Fibroblast of lung (primary cell): ENCODE measurements around the gene NDFIP2. TPM values are rescaled to one million over a fixed set of nuclear protein-coding genes. Genes with fewer than 3 reads are reported as not detected.

Experiments used
- DNase-seq, 2 donors: peaks; one replicate each; pipeline versions ENCODE4 v3.0.0 to v3.0.0-alpha.2; 2010; ENCODE audit warnings: low read depth in 2 of 2
- H2AFZ ChIP-seq: 2 replicates; pipeline ENCODE4 v1.5.1; 2012; ENCODE audit warnings: low read length, control low read depth, inconsistent platforms
- H3K27ac ChIP-seq: 2 replicates; pipeline ENCODE4 v1.5.1; 2011; ENCODE audit warnings: low read length, control low read depth; ENCODE audit not compliant: insufficient read depth
- H3K27me3 ChIP-seq: 2 replicates; pipeline ENCODE4 v1.5.1; 2011; ENCODE audit warnings: mild to moderate bottlenecking, low read length; ENCODE audit not compliant: control insufficient read depth, insufficient read depth
- H3K36me3 ChIP-seq: 2 replicates; pipeline ENCODE4 v1.5.1; 2011; ENCODE audit warnings: low read length; ENCODE audit not compliant: control insufficient read depth, insufficient read depth
- H3K4me1 ChIP-seq: 2 replicates; pipeline ENCODE4 v1.5.1; 2011; ENCODE audit warnings: low read length; ENCODE audit not compliant: control insufficient read depth, insufficient read depth; ENCODE audit errors: extremely low read depth
- H3K4me2 ChIP-seq: 2 replicates; pipeline ENCODE4 v1.5.1; 2011; ENCODE audit warnings: low read length, control low read depth; ENCODE audit not compliant: insufficient read depth; ENCODE audit errors: extremely low read depth
- H3K4me3 ChIP-seq, 4 experiments: fragments of 200-600 bp in 1 of 4; sonication (generic) in 1 of 4; replicated peaks in 1 of 4; 2 replicates each; pipeline ENCODE4 v1.5.1; 2011 to 2016; ENCODE audit warnings: low read length in 4 of 4, low read depth in 3 of 4, mild to moderate bottlenecking in 3 of 4, control low read depth in 2 of 4, inconsistent platforms in 1 of 4, mixed read lengths in 1 of 4; ENCODE audit not compliant: insufficient read depth in 1 of 4; ENCODE audit errors: control extremely low read depth in 1 of 4
- H3K79me2 ChIP-seq: 2 replicates; pipeline ENCODE4 v1.5.1; 2012; ENCODE audit warnings: mild to moderate bottlenecking, low read length, inconsistent platforms; ENCODE audit not compliant: control insufficient read depth, insufficient read depth
- H3K9ac ChIP-seq: 2 replicates; pipeline ENCODE4 v1.5.1; 2011; ENCODE audit warnings: mild to moderate bottlenecking, low read length, control low read depth; ENCODE audit not compliant: insufficient read depth
- H3K9me3 ChIP-seq: 2 replicates; pipeline ENCODE4 v1.5.1; 2012; ENCODE audit warnings: low read depth, low read length; ENCODE audit not compliant: control insufficient read depth, insufficient read depth
- H4K20me1 ChIP-seq: 2 replicates; pipeline ENCODE4 v1.5.1; 2011; ENCODE audit warnings: low read length; ENCODE audit not compliant: control insufficient read depth, insufficient read depth; ENCODE audit errors: extremely low read depth
- CTCF ChIP-seq, 2 donors: IDR thresholded peaks in 1 of 2; conservative IDR thresholded peaks in 1 of 2; 1 replicate in 1 of 2; 2 replicates in 1 of 2; pipeline ENCODE4 v1.5.1; 2011 to 2012; ENCODE audit warnings: low read length in 2 of 2, control low read depth in 1 of 2, inconsistent platforms in 1 of 2, low read depth in 1 of 2, mild to moderate bottlenecking in 1 of 2
- EZH2 ChIP-seq: IDR thresholded peaks from 2 replicates; pipeline ENCODE4 v1.5.1; 2012; ENCODE audit warnings: low read length, control low read depth, mild to moderate bottlenecking; ENCODE audit errors: missing control alignments
- polyA plus RNA-seq, 2 donors: library from polyadenylated mRNA; depleted of rRNA in 1 of 2; stranded (reverse) in 1 of 2; unstranded in 1 of 2; fragments of >200 nt; gene quantifications; 2 replicates each; pipeline ENCODE4 v1.2.1, GENCODE V29; 2011 to 2012; ENCODE audit warnings: missing spikeins in 1 of 2
- total RNA-seq: library from RNA; depleted of rRNA; stranded (reverse); fragments of >200 nt; gene quantifications from 2 replicates; pipeline ENCODE4 v1.2.1, GENCODE V29; 2014

The NDFIP2 gene
- total and polyA plus RNA-seq, 2 donors (not counting 1 experiment from before 2014, with no cell fraction given): 39.1 to 46.4 TPM

GRCh38 chr13:79589603-79590393 lies 108.8 kb downstream of the NDFIP2 start:
- no peaks in the 10 kb centered on the region for H3K36me3 ChIP-seq
- no peak for DNase-seq
- H3K27ac ChIP-seq: no peak overlapping the region
- no peak overlapping the region for H3K4me3 ChIP-seq
- no peaks in the 10 kb centered on the region for H3K27me3 ChIP-seq
- TF ChIP-seq EZH2 (no peak), CTCF (conservative IDR thresholded peaks at IDR 0.05 in 1 of 2, IDR thresholded peaks at IDR 0.05 in 1 of 2; ENCODE audit: low read depth in 1 of 2, low read length in 2 of 2) (no peak)
- no peak overlapping the region for H2AFZ ChIP-seq
- H4K20me1 ChIP-seq: no peaks in the 10 kb centered on the region
- no peaks in the 10 kb centered on the region for H3K4me1 ChIP-seq
- H3K79me2 ChIP-seq: no peaks in the 10 kb centered on the region
- H3K9ac ChIP-seq: no peak overlapping the region
- H3K9me3 ChIP-seq: no peaks in the 10 kb centered on the region
- no peak overlapping the region for H3K4me2 ChIP-seq

DNA sequence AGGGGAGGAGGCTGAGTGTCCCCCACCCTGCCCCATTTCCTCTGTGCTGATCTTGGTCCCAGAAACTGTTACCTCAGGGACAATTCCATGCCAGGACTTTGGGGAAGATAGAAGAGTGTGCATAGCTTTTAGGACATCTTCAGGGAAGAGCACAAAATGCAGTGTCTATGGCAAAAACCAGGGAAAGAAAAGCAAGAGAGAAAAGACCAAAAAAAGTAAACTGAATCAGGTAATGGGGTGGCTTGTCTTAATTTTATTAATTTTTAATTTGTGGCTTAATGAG lies 109.4 kb downstream of the NDFIP2 start:
- Histone ChIP-seq H3K36me3 (no peaks in the 10 kb centered on the region), H3K4me2 (no peak overlapping the region), H3K27ac (no peak overlapping the region), H3K9ac (no peak overlapping the region), H3K4me1 (no peaks in the 10 kb centered on the region), H4K20me1 (no peaks in the 10 kb centered on the region), H3K79me2 (no peaks in the 10 kb centered on the region), H3K9me3 (no peaks in the 10 kb centered on the region), H3K4me3 (no peak overlapping the region), H3K27me3 (no peaks in the 10 kb centered on the region), H2AFZ (no peak overlapping the region)
- no peak for TF ChIP-seq EZH2
- TF ChIP-seq CTCF (conservative IDR thresholded peaks at IDR 0.05 in 1 of 2, IDR thresholded peaks at IDR 0.05 in 1 of 2; ENCODE audit: low read depth in 1 of 2, low read length in 2 of 2): no peak
- DNase-seq: no peak

DNA sequence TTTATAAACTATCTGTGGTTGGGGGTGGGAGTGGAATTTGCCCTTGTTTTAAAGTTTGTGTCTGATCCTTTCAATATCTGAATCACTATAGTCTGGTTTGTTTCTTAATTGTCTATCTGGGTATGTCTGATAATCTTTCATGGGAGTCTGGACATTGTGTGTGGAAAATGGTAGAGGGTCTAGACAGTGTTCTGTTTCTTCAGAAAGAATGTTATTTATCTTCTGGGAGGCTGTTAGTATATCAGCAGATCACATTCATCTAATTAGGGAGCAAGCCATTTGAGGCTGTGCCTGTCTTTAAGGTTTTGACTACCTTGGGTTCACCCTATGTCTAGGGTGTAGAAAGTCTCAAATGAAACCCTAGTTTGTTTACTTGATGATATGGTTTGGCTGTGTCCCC lies 110.5 kb downstream of the NDFIP2 start:
- no peak overlapping the region for H3K9ac ChIP-seq
- no peaks in the 10 kb centered on the region for H3K9me3 ChIP-seq
- H3K27me3 ChIP-seq: no peaks in the 10 kb centered on the region
- H4K20me1 ChIP-seq: no peaks in the 10 kb centered on the region
- no peak overlapping the region for H3K27ac ChIP-seq
- H3K4me1 ChIP-seq: no peaks in the 10 kb centered on the region
- H3K79me2 ChIP-seq: no peaks in the 10 kb centered on the region
- no peak overlapping the region for H3K4me3 ChIP-seq
- H3K4me2 ChIP-seq: no peak overlapping the region
- no peak overlapping the region for H2AFZ ChIP-seq
- DNase-seq: no peak
- H3K36me3 ChIP-seq: no peaks in the 10 kb centered on the region
- TF ChIP-seq EZH2: no peak
- TF ChIP-seq CTCF (conservative IDR thresholded peaks at IDR 0.05 in 1 of 2, IDR thresholded peaks at IDR 0.05 in 1 of 2; ENCODE audit: low read depth in 1 of 2, low read length in 2 of 2): no peak
